Uterus (tissue), 2 donors: Measurements from ENCODE around the gene TRAPPC6A.

Experiments
- CTCF ChIP-seq, 4 experiments: fragments of 200-600 bp in 2 of 4; fragments of 450-650 bp in 2 of 4; sonication (generic) in 2 of 4; IDR thresholded peaks; one replicate each; pipeline ENCODE4 v1.5.1; 2016 to 2019; ENCODE audit warnings: antibody characterized with exemption in 4 of 4, mild to moderate bottlenecking in 2 of 4, moderate library complexity in 1 of 4
- POLR2A ChIP-seq, 2 donors: fragments of 450-650 bp; IDR thresholded peaks; one replicate each; pipeline ENCODE4 v1.6.1; 2016; ENCODE audit warnings: antibody characterized with exemption in 2 of 2, mild to moderate bottlenecking in 1 of 2, moderate library complexity in 1 of 2

- TF ChIP-seq CTCF (IDR thresholded peaks at IDR 0.05) (no peak), POLR2A (IDR thresholded peaks at IDR 0.05) (no peak)
Observed at GRCh38 chr19:45173816-45174215, 4.2 kb downstream of the TRAPPC6A start.
